NCI-H2227 (cell line): ENCODE results near the gene FAM135A.
A peak's percentile ranks its signal among the peaks of the same experiment; 100 is the strongest.
"Not testable (repeated sequence)": the region's sequence is repeated elsewhere in the genome, so short reads cannot be mapped to it uniquely, and the experiment has no call there.

ENCODE experiments used
- DNase-seq: peaks from one replicate; lab custom pipeline; 2025; ENCODE audit not compliant: unreplicated experiment; lab: John Stamatoyannopoulos, UW

FAM135A gene

DNA sequence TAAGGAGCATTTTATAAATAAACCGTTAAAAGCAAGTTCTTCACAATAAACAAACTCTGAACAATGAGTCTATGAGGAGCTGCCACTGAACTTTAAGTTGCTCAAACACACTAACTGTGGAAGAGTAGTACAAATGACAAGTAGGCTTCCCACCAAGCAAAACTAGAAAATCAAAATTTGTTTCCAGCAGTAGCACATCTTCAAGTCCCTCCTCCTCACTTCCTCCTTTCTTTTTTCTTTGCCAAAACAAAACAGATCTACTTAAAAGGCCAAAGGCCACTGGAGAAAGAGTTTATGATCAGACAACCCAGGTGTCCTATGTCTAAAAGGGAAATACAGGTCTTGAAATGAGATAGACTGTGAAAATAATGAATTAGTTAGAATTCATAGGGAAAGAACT, 17.1 kb upstream of the FAM135A start:
- DNase-seq = no peak

- DNase-seq = no peak
These were observed 16.2 kb upstream of the FAM135A start for GRCh38 chr6:70396796-70397729.

DNA sequence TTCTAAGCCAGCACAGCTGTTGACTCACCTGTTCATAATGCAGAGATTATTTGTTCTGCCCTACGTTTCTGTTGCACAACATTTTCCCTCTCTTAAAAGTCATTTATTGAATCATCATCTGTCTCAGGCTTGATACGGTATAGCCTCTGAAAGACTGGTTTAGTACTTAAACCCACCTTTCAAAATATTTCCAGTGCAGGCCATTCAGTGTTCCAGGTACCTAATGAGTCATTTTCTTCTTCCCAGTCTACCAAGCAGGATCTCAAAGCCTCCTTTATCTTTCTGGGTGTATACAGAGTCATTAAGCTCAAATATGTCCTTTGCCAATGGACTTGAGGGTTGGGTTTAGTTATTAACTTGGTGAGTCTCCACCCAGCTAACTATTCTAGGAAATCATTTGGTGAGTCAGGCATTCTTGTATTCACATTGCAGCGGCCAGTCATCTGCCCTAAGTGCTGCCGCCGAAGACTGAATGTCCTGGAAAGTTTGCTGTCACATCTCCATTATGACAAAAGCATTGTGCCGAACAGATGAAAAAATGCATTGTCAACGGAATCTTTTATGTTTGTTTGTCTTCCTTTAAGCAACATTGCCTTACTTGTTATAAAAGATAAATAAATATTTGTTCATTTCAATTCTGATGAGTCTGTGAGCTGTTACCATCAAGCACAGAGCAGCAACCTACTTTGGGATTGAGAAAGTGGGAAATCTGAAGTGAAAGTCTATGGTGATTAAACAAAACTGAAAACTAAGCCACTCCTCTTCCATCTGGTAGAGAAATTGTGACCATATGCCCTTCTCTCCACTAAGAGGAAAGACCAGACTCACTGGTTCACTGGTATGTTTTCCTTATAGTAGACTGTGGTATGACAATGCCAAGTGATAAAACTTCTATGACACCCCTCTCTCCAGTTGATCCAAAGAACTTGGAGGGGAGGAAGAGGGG, 14.3 kb upstream of the FAM135A start:
- no peak for DNase-seq

DNA sequence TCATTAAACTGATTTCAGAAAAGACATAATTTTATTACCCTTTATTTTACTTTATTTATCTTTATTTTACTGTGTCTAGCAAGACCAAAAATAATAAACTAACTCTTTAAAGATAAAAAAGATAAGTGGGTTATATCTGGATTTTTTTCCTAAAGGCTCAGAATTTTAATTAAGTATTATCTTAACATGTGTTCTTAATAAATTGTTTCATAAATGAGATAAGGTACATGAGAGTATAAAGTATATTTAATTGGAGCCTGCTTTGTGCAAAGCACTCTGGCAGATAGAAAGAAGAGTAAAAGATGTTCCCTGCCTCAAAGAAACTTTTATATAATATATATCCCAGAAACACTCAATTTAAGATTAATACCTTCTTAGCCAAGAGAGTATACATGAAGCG, 8.7 kb upstream of the FAM135A start:
- no peak for DNase-seq

- no peak for DNase-seq
These were observed 4.1 kb upstream of the FAM135A start for GRCh38 chr6:70409216-70409615.

GRCh38 chr6:70411542-70412251, 1.6 kb upstream of the FAM135A start:
- DNase-seq = no peak

GRCh38 chr6:70412252-70413113, 825 bp upstream of the FAM135A start:
- peak; percentile 1 for DNase-seq

GRCh38 chr6:70413992-70414494, 735 bp downstream of the FAM135A start:
- peak; percentile 26 for DNase-seq

DNA sequence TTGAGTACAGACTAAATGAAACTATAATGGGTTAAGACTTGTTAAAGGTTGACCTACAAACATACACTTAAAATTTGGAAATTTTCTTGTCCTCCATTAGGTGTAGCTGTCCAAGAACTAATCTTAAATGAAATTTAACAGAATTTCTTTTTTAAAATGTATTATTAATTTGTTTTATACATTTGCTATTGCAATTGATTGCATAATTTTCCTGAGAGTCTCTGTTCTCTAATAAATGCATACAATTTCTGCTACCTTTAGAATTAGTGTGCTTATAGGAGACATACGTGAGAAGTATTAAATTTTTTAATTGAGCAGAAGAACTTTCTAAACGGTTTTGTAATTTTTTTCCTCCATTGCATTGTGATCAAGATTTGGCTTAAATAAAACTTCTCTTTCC, 1.5 kb downstream of the FAM135A start:
- DNase-seq = no peak

GRCh38 chr6:70415247-70415646, 1.9 kb downstream of the FAM135A start:
- no peak for DNase-seq

DNA sequence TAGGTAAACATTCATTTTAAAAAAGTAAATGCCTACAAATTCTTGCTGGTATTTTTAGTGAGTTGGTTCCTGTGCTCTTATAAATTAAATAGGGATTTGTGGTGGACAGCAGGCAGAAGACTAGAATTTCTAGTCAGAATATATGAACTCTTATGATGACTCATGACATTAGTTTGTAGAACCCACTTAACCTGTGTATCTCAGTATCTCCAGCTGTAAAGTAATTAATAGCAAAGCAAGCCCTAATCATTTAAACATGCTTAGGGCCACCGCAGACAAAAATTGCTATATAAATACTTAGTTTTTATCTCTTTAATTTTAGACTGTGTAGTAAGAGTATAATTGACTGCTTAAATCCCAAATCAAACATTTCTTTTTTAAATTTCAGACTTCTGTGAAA, 2.4 kb downstream of the FAM135A start:
- DNase-seq = no peak

DNA sequence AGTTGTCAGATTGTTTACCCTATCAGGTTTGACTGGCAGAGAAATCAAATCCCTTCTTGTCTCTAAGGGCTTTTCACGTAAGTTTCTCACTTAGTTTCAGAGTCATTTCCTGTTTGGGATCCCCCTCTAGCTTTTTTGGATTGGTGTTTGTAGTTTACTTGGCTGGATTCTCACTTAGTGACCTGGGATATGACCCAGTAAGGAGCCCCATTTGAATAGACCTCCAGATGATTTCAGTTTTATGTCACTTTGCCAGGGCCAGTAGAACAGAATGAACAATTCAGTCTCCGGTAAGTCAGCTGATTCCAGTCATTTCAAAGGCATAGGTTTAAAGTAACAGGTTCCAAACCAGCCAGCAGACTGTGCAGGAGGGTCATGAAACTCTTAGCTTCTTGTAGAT, 8.2 kb downstream of the FAM135A start:
- DNase-seq = no peak

- no peak for DNase-seq
These were observed 10.2 kb downstream of the FAM135A start for GRCh38 chr6:70423189-70424134.

DNA sequence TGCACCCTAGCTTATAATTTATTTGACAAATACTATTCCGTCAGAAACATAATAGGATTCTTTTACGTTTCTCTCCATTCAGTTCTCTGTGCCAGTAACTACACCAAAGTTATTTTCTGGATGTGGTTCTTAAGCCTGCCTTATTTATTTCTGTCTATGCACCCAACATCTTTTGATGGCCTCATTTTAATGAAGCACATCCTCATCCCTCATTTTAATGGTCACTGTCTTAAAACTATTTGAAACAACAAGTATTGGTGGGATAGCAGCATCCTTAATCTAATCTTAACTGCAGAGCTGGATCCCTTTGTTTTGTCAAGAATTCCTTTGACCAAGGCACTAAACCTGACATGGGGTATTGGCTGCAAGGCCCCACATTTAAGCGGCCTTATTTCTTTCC, 11.0 kb downstream of the FAM135A start:
- no peak for DNase-seq

DNA sequence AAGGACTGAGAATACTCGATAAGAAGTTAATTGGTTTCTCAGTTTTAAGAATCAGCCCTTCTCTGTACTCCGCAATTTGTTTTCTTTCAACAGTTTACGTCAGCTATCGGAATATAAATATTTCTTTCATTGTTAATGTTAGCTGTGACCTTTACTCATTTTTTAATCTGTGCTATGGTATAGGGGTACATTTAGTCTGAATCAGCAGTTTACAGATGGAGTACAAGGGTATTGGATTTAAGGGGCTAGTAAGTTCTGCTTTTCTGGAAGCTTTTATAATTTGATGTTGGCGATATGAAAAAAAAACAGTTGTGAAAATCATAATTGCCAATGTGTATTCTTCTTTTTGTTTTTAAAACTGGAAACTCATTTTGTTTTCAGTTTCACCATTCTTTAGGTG, 23.0 kb downstream of the FAM135A start:
- DNase-seq = no peak

GRCh38 chr6:70445001-70445400, 31.7 kb downstream of the FAM135A start:
- DNase-seq = no peak

- not testable (repeated sequence) for DNase-seq
These were observed 34.2 kb downstream of the FAM135A start for GRCh38 chr6:70447343-70448070.

GRCh38 chr6:70453899-70454298, 40.6 kb downstream of the FAM135A start:
- not testable (repeated sequence) for DNase-seq
